Measurements from ENCODE around the gene SLC15A5.

GRCh38 chr12:16323010-16323409 lies 45.5 kb upstream of the SLC15A5 start:
- TF ChIP-seq CTCF (IDR thresholded peaks at IDR 0.05): no peak
- TF ChIP-seq POLR2A (IDR thresholded peaks at IDR 0.05): no peak

Measured in Peyer's patch (tissue), 4 donors.